ENCODE results near the gene HOXB6.

Gene HOXB6

GRCh38 chr17:48640858-48641180 is 36.0 kb upstream of the HOXB6 start:
- no peak overlapping the region for H3K4me3 ChIP-seq (ENCODE audit: low read length)
- no peak for TF ChIP-seq ZNF274 (IDR thresholded peaks at IDR 0.05; ENCODE audit: low read depth, low read length)

- no peak for TF ChIP-seq ZNF274 (IDR thresholded peaks at IDR 0.05; ENCODE audit: low read depth, low read length)
- H3K4me3 ChIP-seq (ENCODE audit: low read length), result no peak overlapping the region
Observed at GRCh38 chr17:48639982-48640857, 35.4 kb upstream of the HOXB6 start.

- TF ChIP-seq ZNF274 (IDR thresholded peaks at IDR 0.05; ENCODE audit: low read depth, low read length), result no peak
Observed at GRCh38 chr17:48639136-48639535, 34.4 kb upstream of the HOXB6 start.

DNA sequence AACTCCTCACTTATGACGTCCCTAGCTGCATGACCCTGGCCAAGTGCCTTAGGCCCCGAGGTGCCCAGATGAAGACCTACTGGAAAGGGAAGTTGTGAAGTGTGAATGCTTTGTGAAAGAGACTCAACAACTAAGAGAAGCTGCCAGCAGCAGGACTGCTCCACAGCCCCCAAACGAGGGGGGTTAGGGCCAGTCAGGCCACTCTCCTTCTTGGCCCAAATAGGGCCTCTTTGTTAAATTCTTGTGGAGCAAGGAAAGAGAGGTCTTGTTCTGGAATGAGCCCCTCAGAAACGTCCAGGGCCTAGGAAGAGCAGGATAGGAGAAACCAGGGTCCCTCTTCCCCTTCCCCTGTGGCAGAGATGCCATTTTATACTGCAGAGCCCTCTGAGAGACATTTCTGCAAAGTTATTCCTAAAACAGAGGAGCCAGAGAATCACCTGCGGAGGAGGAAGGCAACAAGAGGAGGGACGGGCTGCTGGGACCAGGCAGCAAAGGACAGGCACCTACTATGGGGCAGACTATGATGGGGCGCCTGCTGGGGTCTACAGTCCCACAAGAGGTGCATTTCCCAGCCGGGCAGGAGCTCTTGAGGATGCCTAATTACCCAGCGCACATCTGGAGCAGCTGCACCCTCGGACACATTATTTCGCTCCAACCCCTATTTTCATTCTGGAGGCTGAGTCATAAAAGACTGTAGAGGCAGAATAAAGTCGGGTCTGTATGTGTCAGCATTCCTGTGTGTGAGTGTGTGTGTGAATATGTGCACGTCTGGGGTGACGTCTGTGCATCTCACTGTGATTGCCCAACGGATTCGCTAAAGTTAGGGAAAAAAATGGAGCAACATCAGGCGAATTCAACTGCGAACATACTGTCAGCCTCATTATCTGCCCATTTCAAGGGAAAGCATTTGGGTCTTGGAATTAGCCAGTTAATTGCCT is 32.8 kb upstream of the HOXB6 start:
- TF ChIP-seq ZNF274 (IDR thresholded peaks at IDR 0.05; ENCODE audit: low read depth, low read length), result no peak
- no peak overlapping the region for H3K4me3 ChIP-seq (ENCODE audit: low read length)

More at GRCh38 chr17:48639136-48639535, 34.4 kb upstream of the HOXB6 start:
- H3K4me3 ChIP-seq (ENCODE audit: low read length), result no peak overlapping the region

- no peak overlapping the region for H3K4me3 ChIP-seq (ENCODE audit: low read length)
- no peak for TF ChIP-seq ZNF274 (IDR thresholded peaks at IDR 0.05; ENCODE audit: low read depth, low read length)
Observed at GRCh38 chr17:48636177-48637018, 31.6 kb upstream of the HOXB6 start.

DNA sequence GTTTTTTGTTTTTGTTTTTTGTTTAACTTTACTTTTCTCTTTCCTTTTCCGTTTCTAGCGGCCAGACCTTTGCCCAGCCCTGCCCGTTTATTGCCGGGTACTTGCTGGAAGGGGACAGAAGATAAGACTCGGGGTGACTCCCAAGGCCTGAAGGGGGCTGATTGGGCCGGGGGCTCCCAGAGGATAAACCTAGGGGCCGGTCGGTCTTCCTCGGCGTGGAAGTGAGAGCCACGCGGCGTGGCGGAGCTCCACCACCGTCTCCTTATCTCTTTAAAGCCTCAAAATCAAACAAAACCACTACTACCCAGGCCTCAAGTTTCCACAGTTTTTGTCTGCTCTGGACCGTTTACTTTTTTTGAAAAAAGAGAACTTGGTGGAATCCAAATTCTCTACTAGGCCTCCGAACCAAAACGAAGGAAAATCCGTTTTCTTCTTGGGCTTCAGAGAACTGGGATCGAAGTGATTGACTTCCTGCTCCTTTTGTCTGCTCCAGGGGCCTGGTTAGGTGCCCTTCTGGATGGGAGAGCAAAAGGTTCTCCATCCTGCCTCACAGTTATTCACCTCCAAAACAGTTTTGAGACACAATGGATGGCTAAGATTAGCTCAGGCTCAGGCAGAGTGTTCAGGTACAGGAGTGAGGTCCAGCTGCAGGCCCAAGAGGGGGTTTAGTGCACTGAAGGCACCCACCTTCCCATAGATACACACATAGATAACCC is 29.9 kb upstream of the HOXB6 start:
- no peak overlapping the region for H3K4me3 ChIP-seq (ENCODE audit: low read length)
- TF ChIP-seq ZNF274 (IDR thresholded peaks at IDR 0.05; ENCODE audit: low read depth, low read length), result no peak

GRCh38 chr17:48633266-48633677 is 28.5 kb upstream of the HOXB6 start:
- H3K4me3 ChIP-seq (ENCODE audit: low read length), result no peak overlapping the region
- TF ChIP-seq ZNF274 (IDR thresholded peaks at IDR 0.05; ENCODE audit: low read depth, low read length), result no peak

DNA sequence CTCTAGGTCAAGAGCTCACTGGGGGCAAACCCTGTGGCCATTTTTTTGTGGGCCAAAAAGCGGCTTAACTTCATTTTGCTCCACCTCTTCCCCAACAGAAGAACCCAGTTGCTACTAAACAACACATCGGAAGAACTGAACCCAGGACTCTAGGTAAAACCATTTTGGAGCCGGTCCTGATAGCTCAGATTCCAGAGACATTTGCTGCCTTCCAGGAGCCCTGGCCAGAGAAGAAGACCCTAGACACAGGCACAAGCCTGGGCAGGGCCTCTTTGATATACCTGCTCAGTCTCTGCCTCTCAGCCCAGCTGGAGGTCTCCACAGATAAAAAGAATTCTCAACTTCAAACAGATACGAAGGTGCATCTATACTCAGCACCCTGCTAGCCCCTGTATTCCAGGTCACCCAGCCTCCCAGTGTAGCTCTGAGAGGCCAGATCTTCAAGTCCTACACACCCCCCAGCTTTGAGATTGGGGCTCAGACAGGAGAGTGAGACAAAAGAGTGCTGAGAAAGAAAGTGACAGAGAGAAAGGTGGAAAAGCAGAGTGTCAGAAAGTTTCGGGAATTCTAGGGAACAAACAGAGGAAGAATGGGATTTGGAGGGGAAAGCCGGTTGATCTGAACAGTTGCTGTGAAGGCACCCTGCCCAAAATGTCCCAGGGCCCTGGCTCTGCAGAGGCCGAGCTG is 27.9 kb upstream of the HOXB6 start:
- no peak for TF ChIP-seq ZNF274 (IDR thresholded peaks at IDR 0.05; ENCODE audit: low read depth, low read length)
- H3K4me3 ChIP-seq (ENCODE audit: low read length), result no peak overlapping the region

DNA sequence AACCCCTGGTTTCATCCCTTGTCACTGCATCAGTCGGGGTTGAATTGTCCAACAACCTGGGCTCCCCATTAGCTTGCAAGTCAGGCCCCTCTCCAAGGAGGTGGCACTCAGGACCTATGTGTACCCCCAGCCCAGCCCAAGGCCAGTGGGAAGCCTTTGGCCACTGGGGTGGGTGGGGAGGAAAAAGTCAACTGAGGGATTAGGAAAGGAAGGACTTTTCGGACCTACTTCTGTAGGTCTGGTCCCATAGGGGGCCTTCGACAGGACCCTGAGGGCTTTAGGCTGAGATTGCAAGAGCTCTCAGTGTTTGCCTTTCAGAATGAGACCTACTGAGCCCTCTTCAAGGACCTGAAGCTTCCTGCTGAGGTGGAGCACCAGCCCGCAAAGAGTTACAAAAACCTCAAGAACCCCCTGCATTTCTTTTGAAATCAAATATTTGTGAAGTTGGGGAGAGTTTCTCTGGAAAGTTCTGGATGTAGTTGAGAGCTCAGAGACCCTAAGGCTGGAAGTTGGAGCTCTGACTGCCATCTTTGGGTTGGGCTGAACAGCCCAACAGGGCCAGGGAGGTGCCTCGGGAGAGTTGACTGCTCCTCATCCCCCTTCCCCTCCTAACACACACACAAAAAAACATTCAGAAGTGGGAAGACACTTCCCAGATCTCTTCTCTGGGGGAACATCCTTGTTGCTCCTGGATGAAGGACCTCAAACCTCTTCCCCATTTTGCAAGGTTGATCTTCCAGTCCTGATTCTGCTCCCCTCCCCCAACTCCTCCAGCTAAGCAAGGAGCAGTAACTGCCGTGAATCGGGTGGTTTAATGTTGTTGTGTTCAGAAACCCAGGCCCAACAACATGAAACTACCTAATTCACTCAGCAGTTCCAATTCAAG is 27.1 kb upstream of the HOXB6 start:
- no peak for TF ChIP-seq ZNF274 (IDR thresholded peaks at IDR 0.05; ENCODE audit: low read depth, low read length)
- no peak overlapping the region for H3K4me3 ChIP-seq (ENCODE audit: low read length)

DNA sequence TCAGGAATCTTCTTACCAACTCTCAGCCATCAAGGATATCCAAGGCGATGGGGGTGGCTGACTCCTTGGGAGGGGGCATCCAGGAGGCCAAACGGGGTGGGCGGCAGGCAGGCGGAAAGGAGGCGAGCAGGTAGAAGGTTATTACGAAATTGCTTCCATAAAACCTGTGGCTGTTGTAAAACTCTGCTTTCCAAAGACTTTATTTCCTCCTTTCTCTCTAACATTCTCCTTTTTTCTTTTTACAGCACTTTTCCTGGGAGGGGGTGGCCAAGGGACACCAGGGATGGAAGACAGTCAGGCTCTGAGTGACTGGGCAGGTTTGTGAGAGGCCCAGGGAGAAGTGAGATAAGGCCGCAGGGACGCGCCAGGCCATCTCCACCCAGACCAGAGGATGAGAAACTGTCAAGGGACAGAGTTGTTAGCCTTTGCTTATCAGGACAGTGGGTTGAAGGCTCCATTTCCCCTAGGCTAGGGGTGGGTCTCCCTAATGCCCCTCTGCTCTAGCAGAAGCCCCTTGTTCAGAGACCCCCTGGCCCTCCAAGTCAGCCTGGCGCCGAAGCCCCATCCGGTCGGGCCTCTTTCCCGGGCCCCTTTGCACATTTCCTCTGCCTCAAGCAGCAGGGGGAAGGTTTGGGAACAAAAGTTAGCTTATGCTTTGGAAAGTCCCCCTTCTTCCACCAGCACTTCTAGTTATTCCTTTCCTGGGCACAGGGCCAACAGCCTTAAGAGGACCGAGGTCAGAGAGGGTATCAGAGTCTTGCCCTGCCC is 26.3 kb upstream of the HOXB6 start:
- no peak overlapping the region for H3K4me3 ChIP-seq (ENCODE audit: low read length)
- TF ChIP-seq ZNF274 (IDR thresholded peaks at IDR 0.05; ENCODE audit: low read depth, low read length), result no peak
